GM23248 (cell line): Measurements from ENCODE around the gene STK11IP. TPM values are rescaled to one million over a fixed set of nuclear protein-coding genes. Genes with fewer than 3 reads are reported as not detected.

Experiments
- DNase-seq: peaks from one replicate; pipeline ENCODE4 v3.0.0-alpha.2; 2015
- H2AFZ ChIP-seq: fragments of 200-600 bp; sonication (generic); 2 replicates; pipeline ENCODE4 v1.6.1; 2016; ENCODE audit warnings: antibody characterized with exemption
- H3F3A ChIP-seq: fragments of 200-600 bp; sonication (generic); 2 replicates; pipeline ENCODE4 v1.6.1; 2016; ENCODE audit warnings: mild to moderate bottlenecking, antibody characterized with exemption, mixed run types; ENCODE audit not compliant: insufficient read depth
- H3K27ac ChIP-seq: fragments of 200-600 bp; sonication (generic); 2 replicates; pipeline ENCODE4 v1.5.1; 2016; ENCODE audit warnings: mild to moderate bottlenecking
- H3K27me3 ChIP-seq: fragments of 200-600 bp; sonication (generic); replicated peaks from 2 replicates; pipeline ENCODE4 v1.6.1; 2016; ENCODE audit warnings: mild to moderate bottlenecking; ENCODE audit not compliant: insufficient read depth
- H3K36me3 ChIP-seq: fragments of 200-600 bp; sonication (generic); 2 replicates; pipeline ENCODE4 v1.6.1; 2016; ENCODE audit warnings: low read depth, mild to moderate bottlenecking
- H3K4me1 ChIP-seq: fragments of 200-600 bp; sonication (generic); 2 replicates; pipeline ENCODE4 v1.6.1; 2016; ENCODE audit warnings: mild to moderate bottlenecking; ENCODE audit not compliant: insufficient read depth
- H3K4me2 ChIP-seq: fragments of 200-600 bp; sonication (generic); one replicate; pipeline ENCODE4 v1.6.1; 2016; ENCODE audit warnings: mild to moderate bottlenecking; ENCODE audit not compliant: unreplicated experiment
- H3K4me3 ChIP-seq: fragments of 200-600 bp; sonication (generic); 2 replicates; pipeline ENCODE4 v1.5.1; 2016; ENCODE audit warnings: mild to moderate bottlenecking
- H3K79me2 ChIP-seq: fragments of 200-600 bp; sonication (generic); 2 replicates; pipeline ENCODE4 v1.6.1; 2016; ENCODE audit warnings: mild to moderate bottlenecking; ENCODE audit not compliant: insufficient read depth
- H3K9ac ChIP-seq: fragments of 200-600 bp; sonication (generic); 2 replicates; pipeline ENCODE4 v1.6.1; 2016; ENCODE audit warnings: mild to moderate bottlenecking
- H3K9me2 ChIP-seq: fragments of 200-600 bp; sonication (generic); 2 replicates; pipeline ENCODE4 v1.6.1; 2016; ENCODE audit warnings: mixed run types, mild to moderate bottlenecking, moderate library complexity; ENCODE audit not compliant: insufficient read depth
- H3K9me3 ChIP-seq: fragments of 200-600 bp; sonication (generic); one replicate; pipeline ENCODE4 v1.6.1; 2017; ENCODE audit warnings: low read depth
- H4K20me1 ChIP-seq: fragments of 200-600 bp; sonication (generic); 2 replicates; pipeline ENCODE4 v1.6.0; 2016; ENCODE audit not compliant: insufficient read depth
- EZH2 ChIP-seq: fragments of 200-600 bp; sonication (generic); IDR thresholded peaks from 2 replicates; pipeline ENCODE4 v1.6.1; 2018; ENCODE audit warnings: antibody characterized with exemption, mild to moderate bottlenecking; ENCODE audit not compliant: insufficient read depth, poor library complexity, severe bottlenecking
- EZH2phosphoT487 ChIP-seq: fragments of 200-600 bp; sonication (generic); IDR thresholded peaks from 2 replicates; pipeline ENCODE4 v1.6.1; 2018; ENCODE audit warnings: antibody characterized with exemption, moderate library complexity, mild to moderate bottlenecking, low read depth; ENCODE audit not compliant: insufficient read depth
- WGBS, 2 experiments: methylation state at CpG; one replicate each; pipeline ENCODE4 v1.1.6; 2015 to 2017; ENCODE audit warnings: low lambda C conversion rate in 2 of 2, low coverage in 1 of 2; ENCODE audit errors: missing lambda C conversion rate in 2 of 2; 5-methylcytosine and 5-hydroxymethylcytosine counted together
- in situ Hi-C: fragments of 300-500 bp; cut with MboI; formaldehyde crosslinking; loops from 2 replicates; pipeline ENCODE4 v1.15.0; 2020
- polyA plus RNA-seq: library from polyadenylated mRNA; unstranded; fragments of >200 nt; fragmentation: Nextera tagmentation; extraction: Ambion mirVana; gene quantifications from 2 replicates; pipeline ENCODE4 v1.2.1, GENCODE V29; 2016
- total RNA-seq: library from RNA; depleted of rRNA; stranded (reverse); fragments of >200 nt; shearing (Covaris generic); gene quantifications from 2 replicates; pipeline ENCODE4 v1.2.3, GENCODE V29; 2014

STK11IP gene
- total and polyA plus RNA-seq, 2 experiments from 2014 or later, result 7.3 to 10.5 TPM

DNA sequence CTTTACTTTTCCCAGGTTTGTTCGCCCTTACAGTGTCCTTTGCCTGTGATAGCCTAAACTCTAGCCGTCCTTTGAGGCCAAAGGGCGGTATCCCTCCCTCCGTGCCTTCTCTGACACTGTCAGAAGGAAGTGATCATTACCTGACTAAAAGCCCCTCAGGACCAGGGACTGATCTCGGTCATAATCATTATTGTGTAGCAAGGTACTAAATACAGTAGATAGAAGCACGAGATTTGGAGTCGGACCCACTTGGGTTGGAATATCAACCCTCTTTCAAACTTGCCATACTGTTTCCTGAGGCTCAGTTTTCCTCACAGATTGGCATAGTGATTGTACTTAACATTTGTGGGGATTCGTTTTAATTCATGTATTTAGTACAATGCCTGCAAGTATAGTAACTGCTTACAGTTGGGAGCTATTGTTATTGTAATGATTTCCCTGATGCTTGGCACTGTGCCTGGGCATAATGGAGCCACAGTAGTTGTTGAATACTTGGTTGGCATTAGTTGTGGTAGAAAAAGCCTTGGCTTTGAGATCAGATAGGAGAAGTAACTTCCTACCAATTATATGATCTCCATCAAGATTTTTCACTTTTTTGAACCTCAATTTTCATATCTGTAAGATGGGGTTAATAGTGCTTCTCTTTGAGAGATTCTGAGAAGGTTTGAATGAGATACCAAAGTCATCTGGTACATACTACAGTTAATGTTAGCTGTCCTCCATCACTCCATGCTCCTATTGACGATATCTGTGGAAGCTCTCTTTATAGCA, 836 bp downstream of the STK11IP start:
- H3K79me2 ChIP-seq, result peaks cover 13% of the 10 kb centered on the region
- no peaks in the 10 kb centered on the region for H3K27me3 ChIP-seq
- H3K9me2 ChIP-seq, result no peaks in the 10 kb centered on the region
- 32 to 34% methylated on average over 9 of the region's 9 CpGs for WGBS, 2 experiments
- H3K4me3 ChIP-seq, result peak overlapping the region; percentile 90
- peak overlapping the region; percentile 84 for H3K27ac ChIP-seq
- no peak for TF ChIP-seq EZH2
- TF ChIP-seq EZH2phosphoT487, result no peak
- in situ Hi-C loops, result no loop called here
- peak overlapping the region; percentile 99 for H2AFZ ChIP-seq
- peaks cover 11% of the 10 kb centered on the region for H3K4me1 ChIP-seq
- no peaks in the 10 kb centered on the region for H4K20me1 ChIP-seq
- H3K4me2 ChIP-seq, result peak overlapping the region; percentile 92
- H3F3A ChIP-seq, result peaks cover 16% of the 10 kb centered on the region
- 0 out of 2 replicates have a peak, but pooled peaks cover 4% of the 10 kb centered on the region for H3K36me3 ChIP-seq
- DNase-seq, result peak; percentile 20
- H3K9me3 ChIP-seq, result no peaks in the 10 kb centered on the region
- H3K9ac ChIP-seq, result peak overlapping the region; percentile 88

DNA sequence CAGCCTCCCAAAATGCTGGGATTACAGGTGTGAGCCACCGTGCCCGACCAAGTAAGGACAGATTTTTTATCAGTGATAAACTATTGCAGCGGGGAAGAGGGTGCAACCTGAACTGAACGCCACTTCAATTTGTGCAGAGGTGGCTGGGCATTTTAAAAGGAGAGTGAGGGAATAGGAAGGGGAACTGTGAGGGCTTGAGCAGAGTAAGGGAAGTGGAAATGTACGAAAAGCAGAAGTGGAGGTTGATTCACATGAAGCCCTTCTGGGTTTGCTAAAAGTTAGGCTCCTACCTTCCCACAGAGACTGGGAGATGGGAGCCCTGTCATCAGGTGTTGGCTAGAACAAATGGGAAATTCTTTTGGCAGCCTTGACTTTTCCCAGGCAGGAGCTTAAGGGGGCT, 6.1 kb downstream of the STK11IP start:
- Histone ChIP-seq H3K4me1 (no peaks in the 10 kb centered on the region), H3K27me3 (no peaks in the 10 kb centered on the region), H3K79me2 (peaks cover 7% of the 10 kb centered on the region), H4K20me1 (no peaks in the 10 kb centered on the region), H3F3A (no peaks in the 10 kb centered on the region), H2AFZ (no peak overlapping the region), H3K36me3 (0 out of 2 replicates have a peak, but pooled peaks cover 4% of the 10 kb centered on the region), H3K4me2 (no peak overlapping the region), H3K27ac (no peak overlapping the region), H3K4me3 (no peak overlapping the region), H3K9ac (no peak overlapping the region), H3K9me3 (no peaks in the 10 kb centered on the region), H3K9me2 (no peaks in the 10 kb centered on the region)
- in situ Hi-C loops, result no loop called here
- TF ChIP-seq EZH2 (no peak), EZH2phosphoT487 (no peak)
- no peak for DNase-seq
- 94 to 98% methylated on average over 5 of the region's 5 CpGs for WGBS, 2 experiments

DNA sequence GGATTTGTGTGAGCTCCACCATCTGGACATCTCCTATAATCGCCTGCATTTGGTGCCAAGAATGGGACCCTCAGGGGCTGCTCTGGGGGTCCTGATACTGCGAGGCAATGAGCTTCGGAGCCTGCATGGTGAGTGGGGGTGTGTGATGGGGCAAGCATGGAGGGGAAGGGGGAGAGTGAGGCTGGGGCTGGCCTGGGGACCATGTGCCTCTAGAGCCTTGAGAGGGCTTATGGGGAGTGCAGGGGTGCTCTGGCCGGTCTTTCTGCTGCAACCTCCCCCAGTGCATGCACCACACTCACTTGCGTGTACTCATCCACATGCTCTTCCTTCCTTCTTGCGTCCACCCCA, 7.9 kb downstream of the STK11IP start:
- 0 out of 2 replicates have a peak, but pooled peaks cover 4% of the 10 kb centered on the region for H3K36me3 ChIP-seq
- H3K27me3 ChIP-seq, result no peaks in the 10 kb centered on the region
- H2AFZ ChIP-seq, result no peak overlapping the region
- no peak overlapping the region for H3K4me3 ChIP-seq
- in situ Hi-C loops, result no loop called here
- H4K20me1 ChIP-seq, result no peaks in the 10 kb centered on the region
- no peak for DNase-seq
- H3K79me2 ChIP-seq, result no peaks in the 10 kb centered on the region
- WGBS, 2 experiments, result 88 to 91% methylated on average over 6 of the region's 6 CpGs
- TF ChIP-seq EZH2 (no peak), EZH2phosphoT487 (no peak)
- no peak overlapping the region for H3K9ac ChIP-seq
- no peaks in the 10 kb centered on the region for H3F3A ChIP-seq
- no peaks in the 10 kb centered on the region for H3K9me2 ChIP-seq
- no peak overlapping the region for H3K4me2 ChIP-seq
- no peaks in the 10 kb centered on the region for H3K4me1 ChIP-seq
- no peak overlapping the region for H3K27ac ChIP-seq
- H3K9me3 ChIP-seq, result no peaks in the 10 kb centered on the region

DNA sequence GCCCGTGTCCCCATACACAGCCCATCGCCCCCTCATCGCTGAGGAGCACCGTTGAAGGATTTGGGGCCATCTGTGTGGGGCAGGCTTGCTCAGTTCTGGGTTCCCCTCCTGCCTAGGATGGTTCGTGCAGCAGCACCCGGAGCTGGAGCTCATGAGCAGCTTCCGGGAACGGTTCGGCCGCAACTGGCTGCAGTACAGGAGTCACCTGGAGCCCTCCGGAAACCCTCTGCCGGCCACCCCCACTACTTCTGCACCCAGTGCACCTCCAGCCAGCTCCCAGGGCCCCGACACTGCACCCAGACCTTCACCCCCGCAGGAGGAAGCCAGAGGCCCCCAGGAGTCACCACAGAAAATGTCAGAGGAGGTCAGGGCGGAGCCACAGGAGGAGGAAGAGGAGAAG, 10.3 kb downstream of the STK11IP start:
- H4K20me1 ChIP-seq, result no peaks in the 10 kb centered on the region
- no peak for DNase-seq
- no peaks in the 10 kb centered on the region for H3K4me1 ChIP-seq
- H3K4me2 ChIP-seq, result no peak overlapping the region
- no peaks in the 10 kb centered on the region for H3K9me3 ChIP-seq
- H3K4me3 ChIP-seq, result no peak overlapping the region
- no peaks in the 10 kb centered on the region for H3K9me2 ChIP-seq
- no peak overlapping the region for H2AFZ ChIP-seq
- no peaks in the 10 kb centered on the region for H3K27me3 ChIP-seq
- in situ Hi-C loops, result no loop called here
- 92 to 94% methylated on average over 15 of the region's 15 CpGs for WGBS, 2 experiments
- no peak overlapping the region for H3K27ac ChIP-seq
- no peaks in the 10 kb centered on the region for H3K36me3 ChIP-seq
- no peak overlapping the region for H3K9ac ChIP-seq
- no peaks in the 10 kb centered on the region for H3K79me2 ChIP-seq
- no peaks in the 10 kb centered on the region for H3F3A ChIP-seq
- no peak for TF ChIP-seq EZH2phosphoT487
- TF ChIP-seq EZH2, result no peak
